BJ (cell line): Measurements from ENCODE around the gene REX1BD. TPM values are rescaled to one million over a fixed set of nuclear protein-coding genes. Genes with fewer than 3 reads are reported as not detected.

ENCODE experiments used
- CTCF ChIA-PET: fragments of 350-600 bp; formaldehyde crosslinking; extraction: SDS; loops from one replicate; lab custom pipeline; 2021; ENCODE audit warnings: antibody characterized with exemption, inconsistent platforms; lab: Yijun Ruan, JAX
- POLR2A ChIA-PET: fragments of 300-600 bp; sonication (Branson Sonifier 250); formaldehyde crosslinking; extraction: SDS; loops from one replicate; lab custom pipeline; 2021; ENCODE audit warnings: antibody characterized with exemption; lab: Charles Lee
- DNase-seq: peaks from one replicate; pipeline ENCODE4 v3.0.0-alpha.2; 2011; ENCODE audit warnings: low read depth
- H3K27me3 ChIP-seq: 2 replicates; pipeline ENCODE4 v1.6.0; 2011; ENCODE audit warnings: low read length; ENCODE audit not compliant: control insufficient read depth, insufficient read depth
- H3K36me3 ChIP-seq: 2 replicates; pipeline ENCODE4 v1.5.1; 2011; ENCODE audit warnings: low read length; ENCODE audit not compliant: control insufficient read depth, insufficient read depth
- H3K4me3 ChIP-seq: 2 replicates; pipeline ENCODE4 v1.5.1; 2011; ENCODE audit warnings: low read depth, mild to moderate bottlenecking, control low read depth, low read length
- polyA plus RNA-seq: library from polyadenylated mRNA; depleted of rRNA; stranded (reverse); fragments of >200 nt; gene quantifications from 2 replicates; pipeline ENCODE4 v1.2.3, GENCODE V29; 2011
- TF ChIP-seq, protein P1 (sequence below): IDR thresholded peaks from 2 replicates; pipeline ENCODE4 v1.5.1; 2011; ENCODE audit warnings: low read depth, mild to moderate bottlenecking, control low read depth, inconsistent platforms, low read length, moderate library complexity; ENCODE audit not compliant: insufficient read depth

REX1BD gene
- polyA plus RNA-seq, 1 experiment: 24.3 TPM

DNA sequence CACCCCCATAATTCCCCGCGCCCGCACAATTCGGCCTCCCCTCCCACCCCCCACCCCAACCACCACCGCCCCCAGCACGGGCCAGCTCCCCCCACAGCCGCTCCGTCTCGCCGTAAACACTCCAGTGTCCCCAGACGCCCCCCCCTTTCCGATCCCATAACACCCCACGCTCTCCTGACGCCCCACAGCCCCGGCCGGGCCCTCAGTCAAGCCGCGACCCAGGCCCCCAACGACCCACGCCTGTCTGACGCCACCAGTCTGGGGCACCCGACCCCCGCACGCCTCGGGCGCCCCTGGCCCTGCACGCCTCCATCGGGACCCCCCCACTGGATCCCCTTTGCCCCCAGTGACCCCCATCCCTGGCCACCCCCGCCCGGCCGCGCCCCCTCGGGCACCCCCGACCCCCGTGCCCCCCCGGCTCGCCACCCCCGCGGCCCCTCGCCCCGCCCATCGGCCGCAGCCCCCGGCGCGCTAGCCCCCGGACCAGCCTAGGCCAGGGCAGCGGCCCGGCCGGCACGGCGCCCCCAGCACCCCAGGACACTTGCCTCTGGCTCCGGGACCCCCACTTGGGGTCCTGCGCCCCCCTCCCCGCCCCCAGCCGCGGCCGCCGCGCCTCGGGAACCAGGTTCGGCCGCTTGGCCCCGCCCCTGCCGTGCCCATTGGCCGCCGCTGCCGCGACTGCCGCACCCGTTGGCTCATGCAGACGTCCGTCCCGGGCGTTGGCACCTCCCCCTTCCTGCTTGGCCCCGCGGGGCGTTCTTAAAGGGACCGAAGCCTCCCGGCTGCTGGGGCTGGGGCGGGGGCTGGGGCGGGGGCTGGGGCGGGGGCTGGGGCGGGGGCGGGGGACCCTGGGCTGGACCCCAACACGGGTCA lies 45.4 kb upstream of the REX1BD start, which contains the start of gene FKBP8:
FKBP8 (minus strand) TSS at position 633 of the 873 bp plus-strand sequence. CDS start 1,603 bp downstream, outside the sequence.
- CTCF ChIA-PET: interaction anchor here (1.0 to 1.6 kb wide), 3 partner anchors 12 to 83 kb away, joined by 3 to 4 read pairs (median 4); partner anchors contain the start of gene ELL
- Histone ChIP-seq H3K36me3 (peaks cover 20% of the 10 kb centered on the region), H3K4me3 (peak within 1 kb of the TSS; percentile 95), H3K27me3 (no peaks in the 10 kb centered on the region)
- TF ChIP-seq, protein P1, sequence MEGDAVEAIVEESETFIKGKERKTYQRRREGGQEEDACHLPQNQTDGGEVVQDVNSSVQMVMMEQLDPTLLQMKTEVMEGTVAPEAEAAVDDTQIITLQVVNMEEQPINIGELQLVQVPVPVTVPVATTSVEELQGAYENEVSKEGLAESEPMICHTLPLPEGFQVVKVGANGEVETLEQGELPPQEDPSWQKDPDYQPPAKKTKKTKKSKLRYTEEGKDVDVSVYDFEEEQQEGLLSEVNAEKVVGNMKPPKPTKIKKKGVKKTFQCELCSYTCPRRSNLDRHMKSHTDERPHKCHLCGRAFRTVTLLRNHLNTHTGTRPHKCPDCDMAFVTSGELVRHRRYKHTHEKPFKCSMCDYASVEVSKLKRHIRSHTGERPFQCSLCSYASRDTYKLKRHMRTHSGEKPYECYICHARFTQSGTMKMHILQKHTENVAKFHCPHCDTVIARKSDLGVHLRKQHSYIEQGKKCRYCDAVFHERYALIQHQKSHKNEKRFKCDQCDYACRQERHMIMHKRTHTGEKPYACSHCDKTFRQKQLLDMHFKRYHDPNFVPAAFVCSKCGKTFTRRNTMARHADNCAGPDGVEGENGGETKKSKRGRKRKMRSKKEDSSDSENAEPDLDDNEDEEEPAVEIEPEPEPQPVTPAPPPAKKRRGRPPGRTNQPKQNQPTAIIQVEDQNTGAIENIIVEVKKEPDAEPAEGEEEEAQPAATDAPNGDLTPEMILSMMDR: no peak
- POLR2A ChIA-PET: interaction anchor here (0.8 kb wide), 1 partner anchor 14 kb away, joined by 9 read pairs; the partner anchor contains the start of gene KXD1
- no peak for DNase-seq

DNA sequence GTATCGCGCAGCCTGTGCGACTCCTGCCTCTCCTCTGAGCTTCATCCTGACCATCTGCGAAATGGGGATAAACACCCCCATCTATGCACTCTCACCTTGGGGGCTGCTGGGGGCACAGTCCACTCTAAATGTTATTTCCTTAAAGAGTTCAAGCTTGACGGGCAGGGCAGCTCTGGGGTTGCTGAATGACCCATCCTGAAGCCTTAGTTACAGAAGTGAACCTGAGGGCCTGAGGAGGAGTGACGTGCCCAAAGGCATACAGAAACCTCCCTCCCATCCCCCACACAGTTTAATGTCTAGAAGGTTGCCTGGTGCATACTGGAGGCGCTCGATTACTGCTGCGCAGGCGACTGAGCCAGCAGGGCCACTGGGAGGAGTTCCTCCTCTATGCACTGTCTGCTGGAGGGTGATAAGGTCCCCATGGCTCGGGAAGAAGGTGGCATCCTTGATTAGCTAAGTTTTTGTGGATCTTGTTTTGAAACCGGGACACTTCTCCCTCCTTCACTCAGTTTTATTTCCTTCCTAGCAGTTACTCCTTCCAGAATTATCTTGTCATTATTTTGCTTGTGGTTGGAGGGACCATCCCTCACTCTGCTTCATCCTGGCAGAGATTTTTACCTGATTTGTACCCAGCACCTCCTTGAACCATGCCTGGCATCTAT lies 44.7 kb upstream of the REX1BD start:
- ChIA-PET CTCF (interaction anchor here (1.1 to 1.6 kb wide), 3 partner anchors 22 to 93 kb away, joined by 3 to 4 read pairs (median 3); partner anchors contain the start of gene ELL), POLR2A (interaction anchor here (0.5 to 0.8 kb wide), 2 partner anchors 14 kb away, joined by 6 to 9 read pairs; partner anchors contain the start of gene KXD1)
- Histone ChIP-seq H3K4me3 (peak overlapping the region; percentile 31), H3K36me3 (peaks cover 18% of the 10 kb centered on the region), H3K27me3 (no peaks in the 10 kb centered on the region)
- DNase-seq: no peak
- TF ChIP-seq, protein P1: no peak

GRCh38 chr19:18551631-18552030 lies 37.0 kb upstream of the REX1BD start:
- TF ChIP-seq, protein P1: no peak
- Histone ChIP-seq H3K36me3 (no peaks in the 10 kb centered on the region), H3K27me3 (no peaks in the 10 kb centered on the region), H3K4me3 (no peak overlapping the region)
- POLR2A ChIA-PET: no interaction called here
- no peak for DNase-seq
- CTCF ChIA-PET: no interaction called here

GRCh38 chr19:18557411-18558201 lies 31.0 kb upstream of the REX1BD start, which contains the start of gene KXD1:
TSS of gene KXD1 (plus strand) at chr19:18557870. CDS start at chr19:18562057, 4,187 bp downstream.
- Histone ChIP-seq H3K27me3 (no peaks in the 10 kb centered on the region), H3K36me3 (peaks cover 3% of the 10 kb centered on the region; the same call in 1 of the 2 replicates), H3K4me3 (peak within 1 kb of the TSS; percentile 93)
- TF ChIP-seq, protein P1: no peak
- peak; percentile 97 for DNase-seq
- CTCF ChIA-PET: interaction anchor here (1.0 to 2.3 kb wide), 9 partner anchors 11 to 429 kb away, joined by 3 to 10 read pairs (median 4); partner anchors contain the start of genes REX1BD, UBA52 and UPF1
- POLR2A ChIA-PET: interaction anchor here (0.6 to 0.9 kb wide), 3 partner anchors 14 to 76 kb away, joined by 3 to 9 read pairs (median 7); partner anchors contain the start of gene FKBP8
